HEK293 (cell line): ENCODE data around the gene PRXL2B.
A peak's percentile ranks its signal among the peaks of the same experiment; 100 is the strongest.

Experiments used
- MYNN ChIP-seq: fragments of 450-650 bp; formaldehyde crosslinking; IDR thresholded peaks from 2 replicates; pipeline ENCODE4 v1.5.1; 2016; ENCODE audit warnings: missing biosample characterization, missing genetic modification characterization, borderline replicate concordance
- ZBTB49 ChIP-seq: fragments of 450-650 bp; formaldehyde crosslinking; IDR thresholded peaks from 2 replicates; pipeline ENCODE4 v1.5.1; 2016; ENCODE audit warnings: missing biosample characterization, missing genetic modification characterization, low read depth
- ZNF274 ChIP-seq, 2 experiments: fragments of 200-500 bp in 1 of 2; fragments of 450-650 bp in 1 of 2; sonication (Bioruptor generic) in 1 of 2; formaldehyde crosslinking in 1 of 2; IDR thresholded peaks; 2 replicates each; pipeline versions ENCODE4 v1.5.1 to v1.6.1; 2014 to 2016; ENCODE audit warnings: borderline replicate concordance in 1 of 2, inconsistent platforms in 1 of 2, low read length in 1 of 2, missing biosample characterization in 1 of 2, missing genetic modification characterization in 1 of 2
- TF ChIP-seq, protein P1 (sequence below): fragments of 450-650 bp; formaldehyde crosslinking; IDR thresholded peaks from 2 replicates; pipeline ENCODE4 v1.5.1; 2016; ENCODE audit warnings: missing biosample characterization, missing genetic modification characterization
- TF ChIP-seq, protein P2 (sequence below): fragments of 450-650 bp; formaldehyde crosslinking; IDR thresholded peaks from 2 replicates; pipeline ENCODE4 v1.5.1; 2016; ENCODE audit warnings: missing biosample characterization, missing genetic modification characterization

DNA sequence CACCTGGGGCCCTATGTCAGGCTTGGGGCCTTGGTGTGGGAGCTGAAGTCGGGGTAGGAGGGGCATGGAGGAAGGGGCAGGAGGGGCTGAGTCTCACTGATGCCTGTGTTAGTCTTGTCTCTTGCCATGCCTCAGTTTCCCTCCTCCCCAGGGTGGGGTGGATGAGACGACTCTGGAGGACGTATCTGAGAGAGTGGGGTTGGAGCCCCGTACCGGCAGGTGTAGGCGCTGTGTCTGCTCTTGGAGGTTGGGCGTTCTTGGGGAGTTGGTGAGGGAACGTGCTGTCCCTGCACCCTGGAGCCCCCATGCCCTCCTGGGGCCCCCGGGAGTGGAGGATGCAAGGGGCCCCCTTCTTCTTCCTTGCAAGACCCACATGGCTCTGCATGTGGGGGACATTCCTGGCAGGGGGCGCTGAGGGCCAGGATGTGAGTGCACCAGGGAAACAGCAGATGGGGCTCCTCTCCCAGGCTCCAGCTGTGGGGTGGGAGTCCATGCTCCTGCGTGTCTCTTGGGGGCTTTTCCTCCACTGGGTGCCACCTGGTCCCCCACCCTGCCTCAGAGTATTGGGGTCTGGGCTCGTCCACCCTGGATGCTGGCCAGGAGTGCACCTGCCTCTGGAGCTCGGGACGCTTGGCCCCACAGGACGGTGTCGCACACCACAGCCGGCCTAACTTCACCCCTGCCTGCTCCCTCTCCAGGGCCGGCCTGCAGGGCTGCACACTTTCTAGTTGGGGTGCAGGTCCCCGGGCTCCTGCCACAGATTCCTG lies 31.8 kb upstream of the PRXL2B start:
- TF ChIP-seq, protein P1, sequence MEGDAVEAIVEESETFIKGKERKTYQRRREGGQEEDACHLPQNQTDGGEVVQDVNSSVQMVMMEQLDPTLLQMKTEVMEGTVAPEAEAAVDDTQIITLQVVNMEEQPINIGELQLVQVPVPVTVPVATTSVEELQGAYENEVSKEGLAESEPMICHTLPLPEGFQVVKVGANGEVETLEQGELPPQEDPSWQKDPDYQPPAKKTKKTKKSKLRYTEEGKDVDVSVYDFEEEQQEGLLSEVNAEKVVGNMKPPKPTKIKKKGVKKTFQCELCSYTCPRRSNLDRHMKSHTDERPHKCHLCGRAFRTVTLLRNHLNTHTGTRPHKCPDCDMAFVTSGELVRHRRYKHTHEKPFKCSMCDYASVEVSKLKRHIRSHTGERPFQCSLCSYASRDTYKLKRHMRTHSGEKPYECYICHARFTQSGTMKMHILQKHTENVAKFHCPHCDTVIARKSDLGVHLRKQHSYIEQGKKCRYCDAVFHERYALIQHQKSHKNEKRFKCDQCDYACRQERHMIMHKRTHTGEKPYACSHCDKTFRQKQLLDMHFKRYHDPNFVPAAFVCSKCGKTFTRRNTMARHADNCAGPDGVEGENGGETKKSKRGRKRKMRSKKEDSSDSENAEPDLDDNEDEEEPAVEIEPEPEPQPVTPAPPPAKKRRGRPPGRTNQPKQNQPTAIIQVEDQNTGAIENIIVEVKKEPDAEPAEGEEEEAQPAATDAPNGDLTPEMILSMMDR (tag by site-specific recombination) = peak; percentile 92
- TF ChIP-seq ZNF274 (IDR thresholded peaks at IDR 0.05; ENCODE audit: low read length) (no peak), ZNF274 (tag by site-specific recombination; IDR thresholded peaks at IDR 0.05; ENCODE audit: borderline replicate concordance) (no peak), ZBTB49 (tag by site-specific recombination) (no peak), MYNN (tag by site-specific recombination) (no peak)
- TF ChIP-seq, protein P2, sequence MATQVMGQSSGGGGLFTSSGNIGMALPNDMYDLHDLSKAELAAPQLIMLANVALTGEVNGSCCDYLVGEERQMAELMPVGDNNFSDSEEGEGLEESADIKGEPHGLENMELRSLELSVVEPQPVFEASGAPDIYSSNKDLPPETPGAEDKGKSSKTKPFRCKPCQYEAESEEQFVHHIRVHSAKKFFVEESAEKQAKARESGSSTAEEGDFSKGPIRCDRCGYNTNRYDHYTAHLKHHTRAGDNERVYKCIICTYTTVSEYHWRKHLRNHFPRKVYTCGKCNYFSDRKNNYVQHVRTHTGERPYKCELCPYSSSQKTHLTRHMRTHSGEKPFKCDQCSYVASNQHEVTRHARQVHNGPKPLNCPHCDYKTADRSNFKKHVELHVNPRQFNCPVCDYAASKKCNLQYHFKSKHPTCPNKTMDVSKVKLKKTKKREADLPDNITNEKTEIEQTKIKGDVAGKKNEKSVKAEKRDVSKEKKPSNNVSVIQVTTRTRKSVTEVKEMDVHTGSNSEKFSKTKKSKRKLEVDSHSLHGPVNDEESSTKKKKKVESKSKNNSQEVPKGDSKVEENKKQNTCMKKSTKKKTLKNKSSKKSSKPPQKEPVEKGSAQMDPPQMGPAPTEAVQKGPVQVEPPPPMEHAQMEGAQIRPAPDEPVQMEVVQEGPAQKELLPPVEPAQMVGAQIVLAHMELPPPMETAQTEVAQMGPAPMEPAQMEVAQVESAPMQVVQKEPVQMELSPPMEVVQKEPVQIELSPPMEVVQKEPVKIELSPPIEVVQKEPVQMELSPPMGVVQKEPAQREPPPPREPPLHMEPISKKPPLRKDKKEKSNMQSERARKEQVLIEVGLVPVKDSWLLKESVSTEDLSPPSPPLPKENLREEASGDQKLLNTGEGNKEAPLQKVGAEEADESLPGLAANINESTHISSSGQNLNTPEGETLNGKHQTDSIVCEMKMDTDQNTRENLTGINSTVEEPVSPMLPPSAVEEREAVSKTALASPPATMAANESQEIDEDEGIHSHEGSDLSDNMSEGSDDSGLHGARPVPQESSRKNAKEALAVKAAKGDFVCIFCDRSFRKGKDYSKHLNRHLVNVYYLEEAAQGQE (tag by site-specific recombination) = no peak
